ENCODE data around the gene EPHA1. TPM values are rescaled to one million over a fixed set of nuclear protein-coding genes. Genes with fewer than 3 reads are reported as not detected.

Gene EPHA1
- total RNA-seq, 4 donors from 2014 or later, result 0.94 TPM; not detected in 3

GRCh38 chr7:143354376-143354775 lies 54.3 kb downstream of the EPHA1 start:
- TF ChIP-seq CTCF (IDR thresholded peaks at IDR 0.05; ENCODE audit: low read depth), result no peak

GRCh38 chr7:143352531-143353002 lies 56.1 kb downstream of the EPHA1 start:
- no peak for TF ChIP-seq CTCF (IDR thresholded peaks at IDR 0.05; ENCODE audit: low read depth)

DNA sequence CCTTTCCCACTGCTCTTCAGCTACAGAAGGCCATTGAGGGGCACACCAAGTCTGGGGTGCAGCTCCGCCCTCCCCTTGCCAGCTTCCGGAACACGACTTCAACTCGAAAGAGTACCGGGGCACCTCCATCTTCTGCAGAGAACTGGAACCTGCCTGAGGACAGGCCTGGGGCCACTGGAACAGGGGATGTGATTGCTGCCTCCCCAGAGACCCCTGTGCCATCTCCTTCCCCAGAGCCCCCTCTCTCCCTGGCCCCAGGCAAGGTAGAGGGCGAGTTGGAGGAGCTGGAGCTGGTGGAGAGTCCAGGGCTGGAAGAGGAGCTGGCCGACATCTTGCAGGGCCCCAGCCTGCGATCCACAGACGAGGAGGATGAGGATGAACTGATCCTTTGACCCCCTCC lies 57.1 kb downstream of the EPHA1 start:
- TF ChIP-seq CTCF (IDR thresholded peaks at IDR 0.05; ENCODE audit: low read depth), result no peak

DNA sequence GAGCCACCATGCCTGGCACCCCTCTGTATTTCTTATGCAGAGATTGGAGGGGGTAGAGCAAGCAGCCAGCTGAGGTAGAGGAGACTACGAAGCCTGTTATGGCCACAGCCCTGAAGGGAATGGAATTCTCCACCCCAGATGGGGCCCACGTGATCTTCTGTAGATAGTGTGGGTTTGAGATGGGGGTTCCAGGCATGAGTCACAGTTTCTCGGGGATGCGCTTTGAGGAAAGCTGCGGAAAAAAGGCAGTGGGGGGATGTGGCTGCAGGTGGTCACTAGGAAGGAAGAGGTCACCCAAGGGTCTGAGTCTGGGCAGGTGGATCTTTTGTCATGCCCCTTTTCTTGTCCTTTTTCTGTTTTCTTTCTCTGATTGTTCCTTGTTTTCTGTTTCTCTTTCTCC lies 57.6 kb downstream of the EPHA1 start:
- no peak for TF ChIP-seq CTCF (IDR thresholded peaks at IDR 0.05; ENCODE audit: low read depth)

DNA sequence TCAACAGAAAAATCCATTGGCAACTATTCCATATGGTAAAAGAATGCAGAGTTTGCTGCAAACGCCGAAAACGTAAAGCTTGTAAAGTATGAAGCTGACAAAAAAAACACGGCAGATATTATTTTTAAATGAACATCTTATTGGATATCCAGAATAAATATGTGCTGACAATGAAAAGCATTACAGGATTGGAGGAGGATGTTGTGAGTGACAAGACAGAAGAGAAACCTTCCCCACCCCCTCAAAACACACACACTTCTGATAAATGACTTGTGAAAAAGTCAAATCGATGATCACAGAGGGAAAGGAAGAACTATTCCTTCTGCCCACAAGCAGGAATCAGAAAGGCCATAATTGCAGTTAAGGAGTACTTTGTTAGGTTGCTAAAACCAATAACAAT lies 60.7 kb downstream of the EPHA1 start:
- no peak for TF ChIP-seq CTCF (IDR thresholded peaks at IDR 0.05; ENCODE audit: low read depth)

DNA sequence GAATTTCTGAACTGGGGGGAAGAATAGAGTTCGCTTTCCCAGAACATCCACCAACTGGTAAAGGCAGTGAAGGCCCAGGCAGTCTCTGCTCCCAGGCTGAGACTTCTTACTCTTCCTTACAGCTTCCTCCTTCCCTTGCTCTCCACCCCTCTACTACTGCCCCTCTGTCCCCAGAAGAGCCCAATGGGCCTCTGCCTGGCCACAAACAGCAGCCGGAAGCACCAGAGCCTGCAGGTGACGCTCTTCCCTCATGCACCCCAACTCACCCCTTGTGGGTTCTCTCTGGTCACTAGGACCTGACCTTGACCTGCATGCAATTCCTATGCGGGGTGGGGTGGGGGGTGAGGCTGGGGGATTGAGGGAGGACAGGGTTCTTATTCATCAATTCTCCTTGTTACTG lies 62.6 kb downstream of the EPHA1 start:
- no peak for TF ChIP-seq CTCF (IDR thresholded peaks at IDR 0.05; ENCODE audit: low read depth)

DNA sequence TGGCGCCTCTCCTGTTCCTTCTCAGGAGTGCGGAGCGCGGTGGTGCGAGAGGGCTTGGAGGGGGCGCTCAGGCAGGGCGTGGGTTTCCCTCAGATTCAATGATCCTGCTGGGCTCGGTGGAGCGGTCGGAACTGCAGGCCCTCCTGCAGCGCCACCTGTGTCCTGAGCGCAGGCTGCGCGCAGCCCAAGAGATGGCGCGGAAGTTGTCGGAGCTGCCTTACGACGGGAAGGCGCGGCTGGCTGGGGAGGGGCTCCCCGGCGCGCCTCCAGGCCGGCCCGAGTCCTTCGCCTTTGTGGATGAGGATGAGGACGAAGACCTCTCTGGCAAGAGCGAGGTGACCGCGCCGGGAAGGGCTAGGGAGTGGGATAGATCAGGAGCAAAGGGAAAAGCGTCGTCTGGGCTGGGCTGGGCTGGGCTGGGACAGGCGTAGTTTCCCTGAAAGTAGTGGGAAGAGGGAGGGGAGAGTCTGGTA lies 63.2 kb downstream of the EPHA1 start:
- TF ChIP-seq CTCF (IDR thresholded peaks at IDR 0.05; ENCODE audit: low read depth), result no peak
